Tibial artery (tissue), 4 donors: ENCODE data around the gene GPR142.
A peak's percentile ranks its signal among the peaks of the same experiment; 100 is the strongest.

Experiments used
- DNase-seq, 2 donors: peaks; one replicate each; pipeline ENCODE4 v3.0.0-alpha.2; 2019
- H3K27ac ChIP-seq, 2 donors: fragments of 200-600 bp; sonication (generic) in 1 of 2; 1 replicate in 1 of 2; 2 replicates in 1 of 2; pipeline ENCODE4 v1.5.1; 2018 to 2019; ENCODE audit warnings: mild to moderate bottlenecking in 1 of 2
- H3K27me3 ChIP-seq, 2 donors: fragments of 200-600 bp; sonication (generic) in 1 of 2; one replicate each; pipeline versions ENCODE4 v1.5.1 to v1.6.0; 2016 to 2019
- H3K36me3 ChIP-seq, 3 donors: fragments of 200-600 bp; sonication (generic) in 2 of 3; one replicate each; pipeline ENCODE4 v1.5.1; 2016 to 2019; ENCODE audit warnings: mild to moderate bottlenecking in 2 of 3
- H3K4me1 ChIP-seq, 4 donors: fragments of 200-600 bp; sonication (generic) in 2 of 4; 1 replicate in 3 of 4; 2 replicates in 1 of 4; pipeline ENCODE4 v1.5.1; 2016 to 2019
- H3K4me3 ChIP-seq, 2 donors: fragments of 200-600 bp; sonication (generic) in 1 of 2; 1 replicate in 1 of 2; 2 replicates in 1 of 2; pipeline ENCODE4 v1.5.1; 2018 to 2019; ENCODE audit warnings: mild to moderate bottlenecking in 2 of 2
- H3K9me3 ChIP-seq, 3 donors: fragments of 200-600 bp; sonication (generic) in 1 of 3; one replicate each; pipeline ENCODE4 v1.5.1; 2016 to 2019
- intact Hi-C: fragments of 100-400 bp; cut with DNase I; formaldehyde crosslinking; loops from one replicate; pipeline ENCODE4 v1.15.0; 2023; ENCODE audit warnings: low total_unique reads
- TF ChIP-seq, protein P1 (sequence below), 2 experiments: fragments of 200-600 bp in 1 of 2; fragments of 450-650 bp in 1 of 2; IDR thresholded peaks; one replicate each; pipeline ENCODE4 v1.5.1; 2017 to 2019; ENCODE audit warnings: antibody characterized with exemption in 2 of 2, mild to moderate bottlenecking in 1 of 2, moderate library complexity in 1 of 2

GPR142 gene

DNA sequence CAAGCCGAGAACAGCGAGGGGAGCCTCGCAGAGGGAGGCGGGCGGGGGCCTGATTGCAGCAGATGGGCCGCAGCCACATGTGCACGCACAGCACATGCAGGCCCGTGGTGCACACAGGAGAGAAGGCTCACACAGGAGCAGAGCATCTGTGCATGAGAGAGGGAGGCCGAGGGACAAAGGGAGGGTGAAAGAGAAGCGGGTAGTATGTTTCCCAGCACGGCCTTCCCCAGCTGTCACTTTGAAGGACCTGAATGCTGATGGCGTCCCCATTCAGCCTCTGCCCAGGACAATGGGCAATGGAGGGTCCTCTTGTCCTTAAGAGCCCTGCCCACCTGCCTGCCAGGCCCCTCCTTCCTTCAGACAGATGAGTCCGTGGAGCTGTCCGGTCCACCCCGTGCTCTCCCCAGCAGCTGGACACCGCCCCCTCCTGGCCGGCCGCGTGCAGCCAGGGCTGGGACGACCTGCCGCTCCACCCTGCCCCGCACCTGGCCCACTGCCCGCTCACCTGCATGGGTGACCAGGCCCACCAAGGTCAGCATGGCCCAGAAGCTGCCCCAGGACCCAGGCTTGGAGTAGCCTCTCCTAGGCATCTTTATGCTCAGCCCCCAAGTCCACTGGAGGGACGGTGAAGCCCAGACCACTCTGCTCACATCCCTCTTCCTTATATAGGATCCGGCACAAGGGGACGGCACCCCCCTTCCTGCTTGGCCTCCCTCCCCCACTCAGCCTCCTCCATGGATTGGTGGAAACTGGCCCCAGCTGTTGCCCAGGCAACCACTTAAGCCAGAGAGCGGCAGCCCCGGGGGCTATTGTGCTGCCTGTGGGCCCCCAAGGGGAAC lies 5.9 kb upstream of the GPR142 start, which contains the start of gene BTBD17:
Gene BTBD17 (minus strand): TSS at position 639 of the 839 bp plus-strand sequence. CDS start 49 bp downstream, at position 590.
- TF ChIP-seq, protein P1, sequence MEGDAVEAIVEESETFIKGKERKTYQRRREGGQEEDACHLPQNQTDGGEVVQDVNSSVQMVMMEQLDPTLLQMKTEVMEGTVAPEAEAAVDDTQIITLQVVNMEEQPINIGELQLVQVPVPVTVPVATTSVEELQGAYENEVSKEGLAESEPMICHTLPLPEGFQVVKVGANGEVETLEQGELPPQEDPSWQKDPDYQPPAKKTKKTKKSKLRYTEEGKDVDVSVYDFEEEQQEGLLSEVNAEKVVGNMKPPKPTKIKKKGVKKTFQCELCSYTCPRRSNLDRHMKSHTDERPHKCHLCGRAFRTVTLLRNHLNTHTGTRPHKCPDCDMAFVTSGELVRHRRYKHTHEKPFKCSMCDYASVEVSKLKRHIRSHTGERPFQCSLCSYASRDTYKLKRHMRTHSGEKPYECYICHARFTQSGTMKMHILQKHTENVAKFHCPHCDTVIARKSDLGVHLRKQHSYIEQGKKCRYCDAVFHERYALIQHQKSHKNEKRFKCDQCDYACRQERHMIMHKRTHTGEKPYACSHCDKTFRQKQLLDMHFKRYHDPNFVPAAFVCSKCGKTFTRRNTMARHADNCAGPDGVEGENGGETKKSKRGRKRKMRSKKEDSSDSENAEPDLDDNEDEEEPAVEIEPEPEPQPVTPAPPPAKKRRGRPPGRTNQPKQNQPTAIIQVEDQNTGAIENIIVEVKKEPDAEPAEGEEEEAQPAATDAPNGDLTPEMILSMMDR (IDR thresholded peaks at IDR 0.05) = peak; percentile 33 to 47
- no peak for DNase-seq
- no peaks in the 10 kb centered on the region for H3K9me3 ChIP-seq
- H3K4me3 ChIP-seq = no peak within 1 kb of the TSS
- H3K27ac ChIP-seq = no peak within 1 kb of the TSS
- H3K27me3 ChIP-seq = peaks cover 0 to 80% of the 10 kb centered on the region in 2 donors
- H3K4me1 ChIP-seq = peaks cover 0 to 17% (median 8%) of the 10 kb centered on the region in 4 donors
- intact Hi-C loops = loop anchor here (5.0 kb wide), 1 partner anchor 154 kb away; no protein-coding TSS in a partner anchor
- H3K36me3 ChIP-seq = no peaks in the 10 kb centered on the region

DNA sequence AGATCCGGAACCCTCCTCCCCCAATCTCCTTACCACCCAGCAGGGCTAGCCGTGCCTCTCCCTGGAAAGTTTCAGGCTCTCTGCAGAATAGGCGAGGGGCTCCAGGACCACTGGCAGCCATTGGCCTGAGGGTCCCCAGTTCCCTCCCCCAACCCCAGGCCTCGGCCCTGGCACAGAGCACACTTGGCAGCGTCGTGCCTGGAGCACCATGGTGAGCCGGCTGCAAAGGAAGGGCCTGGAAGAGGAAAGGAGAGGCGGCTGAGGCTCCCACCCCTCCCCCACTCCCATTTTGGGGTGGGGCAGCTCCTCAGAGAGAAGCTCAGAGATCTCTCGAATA lies 5.3 kb upstream of the GPR142 start:
- no peaks in the 10 kb centered on the region for H3K36me3 ChIP-seq
- TF ChIP-seq, protein P1 (IDR thresholded peaks at IDR 0.05) = no peak
- H3K4me1 ChIP-seq = peaks cover 0 to 13% (median 5%) of the 10 kb centered on the region in 4 donors
- no peak overlapping the region for H3K27ac ChIP-seq
- DNase-seq = no peak
- no peaks in the 10 kb centered on the region for H3K9me3 ChIP-seq
- peaks cover 0 to 78% of the 10 kb centered on the region in 2 donors for H3K27me3 ChIP-seq
- intact Hi-C loops = loop anchor here (5.0 kb wide), 1 partner anchor 155 kb away; no protein-coding TSS in a partner anchor
- H3K4me3 ChIP-seq = no peak overlapping the region

DNA sequence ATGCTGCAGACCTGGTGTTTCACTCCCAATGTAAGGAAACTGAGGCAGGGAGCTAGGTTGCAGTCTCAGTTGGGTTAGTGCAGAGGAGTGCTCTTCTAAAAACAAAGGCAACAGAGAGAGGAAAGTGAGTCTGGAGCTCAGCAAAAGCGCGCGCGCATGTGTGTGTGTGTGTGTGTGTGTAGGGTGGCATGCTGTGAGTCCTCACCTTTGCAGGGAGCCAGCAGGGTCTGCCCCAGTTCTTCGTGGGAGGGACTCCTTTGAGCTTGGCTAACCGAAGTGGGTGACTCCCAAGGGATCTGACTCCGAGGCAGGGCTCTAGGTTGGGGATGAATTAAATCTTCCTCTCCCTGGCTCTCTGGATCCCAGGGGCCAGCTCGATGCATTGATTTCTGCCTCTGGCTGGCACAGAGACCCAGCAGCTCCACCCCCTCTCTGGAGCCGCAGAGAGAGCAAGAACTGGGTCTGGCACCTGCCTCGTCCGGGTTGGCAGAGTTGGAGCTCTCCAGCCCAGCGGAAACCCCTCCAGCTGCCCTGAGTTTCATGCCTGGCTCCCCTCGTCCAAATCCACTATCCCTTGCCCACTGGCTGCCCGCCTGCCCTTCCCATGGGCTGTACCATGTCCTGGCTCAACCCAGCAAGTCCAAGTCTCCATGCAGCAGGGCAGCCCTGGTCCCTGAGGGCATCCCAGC lies 4.4 kb upstream of the GPR142 start:
- intact Hi-C loops = loop anchor here (5.0 kb wide), 1 partner anchor 156 kb away; no protein-coding TSS in a partner anchor
- TF ChIP-seq, protein P1 (IDR thresholded peaks at IDR 0.05) = no peak
- Histone ChIP-seq H3K4me3 (no peak overlapping the region), H3K36me3 (no peaks in the 10 kb centered on the region), H3K27me3 (peaks cover 0 to 78% of the 10 kb centered on the region in 2 donors), H3K4me1 (peaks cover 0 to 7% (median 0%) of the 10 kb centered on the region in 4 donors), H3K9me3 (no peaks in the 10 kb centered on the region), H3K27ac (no peak overlapping the region)
- no peak for DNase-seq

DNA sequence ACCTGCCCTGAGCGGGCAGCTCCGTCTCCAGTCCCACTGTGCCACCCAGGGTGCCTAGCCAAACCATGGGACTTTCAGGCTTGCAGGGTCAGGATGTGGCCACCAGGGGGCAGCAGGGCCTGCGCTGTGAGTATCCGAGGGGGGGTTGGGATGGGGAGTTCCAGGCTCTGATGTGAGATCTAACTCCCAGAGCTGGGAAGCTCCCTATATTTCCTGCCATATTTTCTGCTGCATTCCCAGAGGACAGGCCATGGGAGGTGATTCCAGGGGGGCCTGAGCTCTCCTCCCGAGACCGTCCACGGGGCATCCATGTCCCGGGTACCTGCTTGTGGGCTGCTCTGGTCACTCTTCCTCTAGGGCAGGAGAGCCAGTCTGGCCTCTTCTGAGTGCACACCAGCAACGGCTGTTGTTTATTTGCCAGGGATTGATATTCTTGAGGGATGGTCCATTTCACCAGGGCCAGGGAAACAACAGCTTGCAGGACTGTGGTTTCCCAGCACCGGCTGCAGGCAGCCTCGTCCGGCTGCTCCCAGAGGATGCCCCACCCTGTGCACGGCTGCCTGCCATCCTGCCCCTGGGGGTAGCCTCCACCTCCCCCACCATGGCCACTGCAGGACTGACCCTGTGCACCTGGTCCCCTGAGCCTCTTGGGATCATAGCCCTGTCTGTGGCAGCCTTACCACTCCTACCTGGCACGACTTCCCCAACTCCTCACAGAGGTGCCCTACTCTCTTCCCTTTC lies 1.2 kb downstream of the GPR142 start:
- peaks cover 0 to 57% of the 10 kb centered on the region in 2 donors for H3K27me3 ChIP-seq
- intact Hi-C loops = loop anchor here (1.0 kb wide), 1 partner anchor 125 kb away; no protein-coding TSS in a partner anchor

More for the DNA sequence above, 1.2 kb downstream of the GPR142 start:
- peaks cover 0 to 6% (median 3%) of the 10 kb centered on the region in 4 donors for H3K4me1 ChIP-seq
- no peaks in the 10 kb centered on the region for H3K36me3 ChIP-seq
- H3K9me3 ChIP-seq = no peaks in the 10 kb centered on the region
- H3K27ac ChIP-seq = no peak overlapping the region
- no peak overlapping the region for H3K4me3 ChIP-seq
- TF ChIP-seq, protein P1 (IDR thresholded peaks at IDR 0.05) = peak; percentile 91 to 98
- peak; percentile 61 to 83 for DNase-seq
